Ishikawa (cell line): Measurements from ENCODE around the gene CDNF.

ENCODE experiments used
- EP300 ChIP-seq: IDR thresholded peaks from 2 replicates; pipeline ENCODE4 v1.6.1; 2012; ENCODE audit warnings: borderline replicate concordance
- TAF1 ChIP-seq: IDR thresholded peaks from 2 replicates; pipeline ENCODE4 v1.6.1; 2012; ENCODE audit warnings: low read depth, mild to moderate bottlenecking
- TEAD4 ChIP-seq: IDR thresholded peaks from 2 replicates; pipeline ENCODE4 v1.6.1; 2012

GRCh38 chr10:14876764-14877163, 38.9 kb upstream of the CDNF start:
- TF ChIP-seq TEAD4 (no peak), TAF1 (no peak), EP300 (no peak)
